Amniotic stem cell (primary cell): ENCODE measurements around the gene PHF21B.
A peak's percentile ranks its signal among the peaks of the same experiment; 100 is the strongest.

ENCODE experiments used
- DNase-seq: peaks from one replicate; lab custom pipeline; 2025; lab: John Stamatoyannopoulos, UW

PHF21B gene

GRCh38 chr22:44990810-44991209 is 19.0 kb downstream of the PHF21B start:
- no peak for DNase-seq

GRCh38 chr22:44990328-44990727 is 19.5 kb downstream of the PHF21B start:
- no peak for DNase-seq

- DNase-seq = no peak
Observed at GRCh38 chr22:44988671-44989070, 21.1 kb downstream of the PHF21B start.

GRCh38 chr22:44986926-44987325 is 22.9 kb downstream of the PHF21B start:
- DNase-seq = no peak

- DNase-seq = no peak
Observed at GRCh38 chr22:44985906-44986527, 23.8 kb downstream of the PHF21B start.

- no peak for DNase-seq
Observed at GRCh38 chr22:44983878-44984482, 25.8 kb downstream of the PHF21B start.

GRCh38 chr22:44982445-44982844 is 27.4 kb downstream of the PHF21B start:
- DNase-seq = no peak

- DNase-seq = no peak
Observed at GRCh38 chr22:44981857-44982256, 27.9 kb downstream of the PHF21B start.

- no peak for DNase-seq
Observed at GRCh38 chr22:44979154-44979553, 30.7 kb downstream of the PHF21B start.

- DNase-seq = peak; percentile 63
Observed at GRCh38 chr22:44975427-44976262, 34.2 kb downstream of the PHF21B start.

GRCh38 chr22:44974454-44974853 is 35.4 kb downstream of the PHF21B start:
- DNase-seq = no peak

- no peak for DNase-seq
Observed at GRCh38 chr22:44973829-44974228, 36.0 kb downstream of the PHF21B start.

GRCh38 chr22:44972363-44973083 is 37.3 kb downstream of the PHF21B start:
- DNase-seq = no peak

- DNase-seq = no peak
Observed at GRCh38 chr22:44971651-44972362, 38.0 kb downstream of the PHF21B start.

GRCh38 chr22:44970291-44970690 is 39.5 kb downstream of the PHF21B start:
- DNase-seq = no peak

GRCh38 chr22:44969817-44970216 is 40.0 kb downstream of the PHF21B start:
- no peak for DNase-seq

GRCh38 chr22:44968736-44969135 is 41.1 kb downstream of the PHF21B start:
- DNase-seq = no peak

GRCh38 chr22:44965171-44965570 is 44.6 kb downstream of the PHF21B start:
- no peak for DNase-seq

- DNase-seq = no peak
Observed at GRCh38 chr22:44964722-44965078, 45.1 kb downstream of the PHF21B start.

- DNase-seq = no peak
Observed at GRCh38 chr22:44963832-44964721, 45.7 kb downstream of the PHF21B start.
